Measurements from ENCODE around the gene TBC1D22B.

DNA sequence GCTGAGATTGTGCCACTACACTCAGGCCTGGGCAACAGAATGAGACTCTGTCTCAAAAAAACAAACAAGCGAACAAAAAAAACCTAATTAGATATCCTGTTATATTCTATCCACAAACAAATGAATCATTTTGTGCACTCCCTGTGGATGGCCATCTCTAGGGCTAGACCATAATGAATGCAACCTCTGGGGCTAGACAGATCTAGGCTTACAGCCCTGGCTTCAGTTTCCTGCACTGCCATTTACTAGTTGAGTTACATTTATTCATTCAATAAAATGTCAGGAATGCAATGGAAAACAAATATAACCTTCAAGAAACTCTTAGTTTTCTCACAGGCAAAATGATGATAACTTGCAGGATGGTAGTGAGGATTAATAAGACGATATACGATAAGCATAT lies 89.6 kb downstream of the TBC1D22B start:
- TF ChIP-seq, protein P1, sequence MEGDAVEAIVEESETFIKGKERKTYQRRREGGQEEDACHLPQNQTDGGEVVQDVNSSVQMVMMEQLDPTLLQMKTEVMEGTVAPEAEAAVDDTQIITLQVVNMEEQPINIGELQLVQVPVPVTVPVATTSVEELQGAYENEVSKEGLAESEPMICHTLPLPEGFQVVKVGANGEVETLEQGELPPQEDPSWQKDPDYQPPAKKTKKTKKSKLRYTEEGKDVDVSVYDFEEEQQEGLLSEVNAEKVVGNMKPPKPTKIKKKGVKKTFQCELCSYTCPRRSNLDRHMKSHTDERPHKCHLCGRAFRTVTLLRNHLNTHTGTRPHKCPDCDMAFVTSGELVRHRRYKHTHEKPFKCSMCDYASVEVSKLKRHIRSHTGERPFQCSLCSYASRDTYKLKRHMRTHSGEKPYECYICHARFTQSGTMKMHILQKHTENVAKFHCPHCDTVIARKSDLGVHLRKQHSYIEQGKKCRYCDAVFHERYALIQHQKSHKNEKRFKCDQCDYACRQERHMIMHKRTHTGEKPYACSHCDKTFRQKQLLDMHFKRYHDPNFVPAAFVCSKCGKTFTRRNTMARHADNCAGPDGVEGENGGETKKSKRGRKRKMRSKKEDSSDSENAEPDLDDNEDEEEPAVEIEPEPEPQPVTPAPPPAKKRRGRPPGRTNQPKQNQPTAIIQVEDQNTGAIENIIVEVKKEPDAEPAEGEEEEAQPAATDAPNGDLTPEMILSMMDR (conservative IDR thresholded peaks at IDR 0.05; ENCODE audit: low read depth in 2 of 2): no peak
- no peak for TF ChIP-seq POLR2AphosphoS5 (IDR thresholded peaks at IDR 0.05; ENCODE audit: low read depth)
- TF ChIP-seq, protein P2, sequence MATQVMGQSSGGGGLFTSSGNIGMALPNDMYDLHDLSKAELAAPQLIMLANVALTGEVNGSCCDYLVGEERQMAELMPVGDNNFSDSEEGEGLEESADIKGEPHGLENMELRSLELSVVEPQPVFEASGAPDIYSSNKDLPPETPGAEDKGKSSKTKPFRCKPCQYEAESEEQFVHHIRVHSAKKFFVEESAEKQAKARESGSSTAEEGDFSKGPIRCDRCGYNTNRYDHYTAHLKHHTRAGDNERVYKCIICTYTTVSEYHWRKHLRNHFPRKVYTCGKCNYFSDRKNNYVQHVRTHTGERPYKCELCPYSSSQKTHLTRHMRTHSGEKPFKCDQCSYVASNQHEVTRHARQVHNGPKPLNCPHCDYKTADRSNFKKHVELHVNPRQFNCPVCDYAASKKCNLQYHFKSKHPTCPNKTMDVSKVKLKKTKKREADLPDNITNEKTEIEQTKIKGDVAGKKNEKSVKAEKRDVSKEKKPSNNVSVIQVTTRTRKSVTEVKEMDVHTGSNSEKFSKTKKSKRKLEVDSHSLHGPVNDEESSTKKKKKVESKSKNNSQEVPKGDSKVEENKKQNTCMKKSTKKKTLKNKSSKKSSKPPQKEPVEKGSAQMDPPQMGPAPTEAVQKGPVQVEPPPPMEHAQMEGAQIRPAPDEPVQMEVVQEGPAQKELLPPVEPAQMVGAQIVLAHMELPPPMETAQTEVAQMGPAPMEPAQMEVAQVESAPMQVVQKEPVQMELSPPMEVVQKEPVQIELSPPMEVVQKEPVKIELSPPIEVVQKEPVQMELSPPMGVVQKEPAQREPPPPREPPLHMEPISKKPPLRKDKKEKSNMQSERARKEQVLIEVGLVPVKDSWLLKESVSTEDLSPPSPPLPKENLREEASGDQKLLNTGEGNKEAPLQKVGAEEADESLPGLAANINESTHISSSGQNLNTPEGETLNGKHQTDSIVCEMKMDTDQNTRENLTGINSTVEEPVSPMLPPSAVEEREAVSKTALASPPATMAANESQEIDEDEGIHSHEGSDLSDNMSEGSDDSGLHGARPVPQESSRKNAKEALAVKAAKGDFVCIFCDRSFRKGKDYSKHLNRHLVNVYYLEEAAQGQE (IDR thresholded peaks at IDR 0.05; ENCODE audit: unreplicated experiment): no peak
